WI38 (cell line): Measurements from ENCODE around the gene GLIPR1L2.

Source experiments
- H3K4me3 ChIP-seq: 2 replicates; pipeline ENCODE4 v1.5.1; 2011; ENCODE audit warnings: low read depth, mild to moderate bottlenecking, control low read depth, low read length
- CTCF ChIP-seq: IDR thresholded peaks from 2 replicates; pipeline ENCODE4 v1.5.1; 2012; ENCODE audit warnings: low read depth, mild to moderate bottlenecking, control low read depth, low read length

Gene GLIPR1L2

DNA sequence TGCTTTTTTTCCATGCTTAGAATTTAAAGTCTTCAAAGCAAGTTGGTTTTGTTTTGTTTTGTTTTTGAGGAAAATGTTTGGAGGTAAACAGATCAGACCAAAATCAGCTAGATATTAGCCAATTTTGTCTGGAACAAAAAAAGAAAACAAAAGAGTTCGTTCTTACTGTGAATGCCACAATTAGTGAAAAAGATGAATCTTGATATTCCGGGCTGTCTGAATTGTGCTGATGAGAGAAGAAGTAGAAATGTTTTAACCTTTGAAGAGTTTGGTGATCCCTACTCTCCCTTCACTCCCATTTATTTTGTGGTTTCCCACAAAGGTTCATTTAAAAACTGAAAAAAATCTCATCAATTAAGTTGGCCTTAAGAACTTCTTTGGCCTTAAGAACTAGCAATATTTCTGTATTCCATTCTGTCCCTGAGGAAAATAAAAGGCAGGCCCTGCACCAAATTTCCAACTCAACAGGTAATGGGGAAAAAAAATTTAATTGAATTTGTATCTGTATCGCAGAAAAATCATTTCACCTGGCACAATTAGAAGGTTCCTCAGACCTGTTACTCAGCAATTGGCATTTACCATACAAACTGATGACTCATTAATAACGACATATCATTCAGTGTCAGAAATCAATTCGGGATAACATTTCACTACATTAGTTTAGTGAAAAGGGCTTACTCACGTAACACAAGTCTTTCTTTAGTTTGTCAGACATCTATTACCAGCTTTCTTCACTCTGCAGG, 562 bp upstream of the GLIPR1L2 start:
- no peak for TF ChIP-seq CTCF

DNA sequence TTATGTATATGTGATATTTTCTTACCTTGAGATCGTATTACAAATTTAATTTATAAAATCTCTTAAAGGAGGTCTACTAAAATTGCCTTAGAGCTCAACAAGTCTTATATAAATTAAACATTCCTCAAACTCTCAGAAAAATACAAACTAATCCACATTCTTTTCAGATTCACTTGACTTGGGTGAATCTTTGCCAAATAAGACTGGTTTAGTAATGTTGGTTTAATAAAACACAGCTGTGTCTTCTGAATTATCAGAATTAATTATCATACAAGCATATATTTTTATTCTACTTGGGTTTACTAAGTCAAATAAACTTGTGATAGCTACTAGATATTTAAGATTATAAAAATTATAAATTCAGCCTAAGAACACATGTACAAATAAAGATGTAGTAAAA, 13.3 kb downstream of the GLIPR1L2 start:
- TF ChIP-seq CTCF = no peak
- H3K4me3 ChIP-seq = no peak overlapping the region

More for the DNA sequence above, 562 bp upstream of the GLIPR1L2 start:
- H3K4me3 ChIP-seq = peak overlapping the region; percentile 48

- H3K4me3 ChIP-seq = no peak overlapping the region
- TF ChIP-seq CTCF = no peak
These were observed 16.8 kb downstream of the GLIPR1L2 start for GRCh38 chr12:75407683-75408082.

- H3K4me3 ChIP-seq = no peak overlapping the region
- no peak for TF ChIP-seq CTCF
These were observed 18.9 kb downstream of the GLIPR1L2 start for GRCh38 chr12:75409830-75410229.

DNA sequence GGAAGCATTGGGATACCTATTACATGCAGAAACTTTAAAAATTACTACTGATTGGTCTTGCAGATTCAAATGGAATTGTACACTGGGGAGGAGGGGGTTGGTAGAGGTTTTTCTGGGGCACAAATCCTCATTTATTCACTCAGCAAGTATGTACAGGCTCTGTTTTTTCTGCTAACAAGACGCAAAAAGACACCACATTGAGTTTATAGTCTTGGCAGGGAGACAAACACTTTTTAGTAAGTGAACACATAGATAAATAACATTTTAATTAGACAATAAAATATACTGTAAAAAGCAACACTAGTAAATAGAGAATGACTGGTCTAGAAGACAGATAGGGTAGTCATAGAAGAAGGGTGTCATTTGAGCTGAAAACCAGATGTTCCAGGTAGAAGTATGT, 23.8 kb downstream of the GLIPR1L2 start:
- no peak for TF ChIP-seq CTCF
- H3K4me3 ChIP-seq = no peak overlapping the region

DNA sequence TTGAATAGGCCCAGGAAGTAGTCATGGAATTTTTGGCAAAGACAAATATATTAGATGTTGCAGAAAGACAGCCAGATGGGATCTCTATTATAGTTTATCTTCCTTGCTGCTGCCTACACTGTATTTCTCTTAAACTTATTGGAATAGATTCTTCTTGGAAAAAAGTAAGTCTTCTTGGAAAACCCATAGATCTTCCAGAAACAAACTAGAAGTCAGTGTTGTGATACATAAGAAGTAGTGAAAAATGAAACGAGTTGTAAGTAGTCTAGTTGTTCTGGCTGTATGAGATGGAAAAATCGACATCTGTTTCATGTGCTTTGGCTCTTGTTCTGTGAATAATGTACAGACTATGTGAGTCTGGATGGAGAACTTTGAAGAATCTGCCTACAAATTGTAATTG, 29.0 kb downstream of the GLIPR1L2 start:
- TF ChIP-seq CTCF = no peak

GRCh38 chr12:75427491-75427890, 36.6 kb downstream of the GLIPR1L2 start:
- TF ChIP-seq CTCF = no peak
- no peak overlapping the region for H3K4me3 ChIP-seq

More for the DNA sequence above, 29.0 kb downstream of the GLIPR1L2 start:
- H3K4me3 ChIP-seq = no peak overlapping the region
